Vagina (tissue), 2 donors: ENCODE data around the gene TMEM30B.

Experiments used
- POLR2A ChIP-seq, 2 donors: fragments of 450-650 bp; IDR thresholded peaks; one replicate each; pipeline ENCODE4 v1.6.1; 2017; ENCODE audit warnings: antibody characterized with exemption in 2 of 2, mild to moderate bottlenecking in 2 of 2, moderate library complexity in 2 of 2
- TF ChIP-seq, protein P1 (sequence below), 3 experiments: fragments of 450-650 bp in 2 of 3; fragments of 200-600 bp in 1 of 3; sonication (generic) in 1 of 3; IDR thresholded peaks; one replicate each; pipeline ENCODE4 v1.5.1; 2017 to 2019; ENCODE audit warnings: antibody characterized with exemption in 3 of 3, mild to moderate bottlenecking in 2 of 3, moderate library complexity in 2 of 3

DNA sequence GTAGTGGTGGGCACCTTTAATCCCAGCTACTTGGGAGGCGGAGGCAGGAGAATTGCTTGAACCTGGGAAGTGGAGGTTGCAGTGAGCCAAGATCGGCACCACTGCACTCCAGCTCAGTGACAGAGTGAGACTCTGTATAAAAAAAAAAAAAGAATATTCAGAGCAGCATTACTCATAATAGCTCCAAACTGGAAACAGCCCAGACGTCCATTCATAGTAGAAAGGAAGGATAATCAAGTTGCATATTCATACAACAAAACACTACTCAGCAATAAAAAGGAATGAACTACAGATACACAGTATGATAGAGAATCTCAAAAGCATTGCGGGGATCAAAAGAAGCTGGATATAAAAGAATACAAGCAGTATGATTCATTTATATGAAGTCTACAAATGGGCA is 19.1 kb downstream of the TMEM30B start:
- TF ChIP-seq, protein P1, sequence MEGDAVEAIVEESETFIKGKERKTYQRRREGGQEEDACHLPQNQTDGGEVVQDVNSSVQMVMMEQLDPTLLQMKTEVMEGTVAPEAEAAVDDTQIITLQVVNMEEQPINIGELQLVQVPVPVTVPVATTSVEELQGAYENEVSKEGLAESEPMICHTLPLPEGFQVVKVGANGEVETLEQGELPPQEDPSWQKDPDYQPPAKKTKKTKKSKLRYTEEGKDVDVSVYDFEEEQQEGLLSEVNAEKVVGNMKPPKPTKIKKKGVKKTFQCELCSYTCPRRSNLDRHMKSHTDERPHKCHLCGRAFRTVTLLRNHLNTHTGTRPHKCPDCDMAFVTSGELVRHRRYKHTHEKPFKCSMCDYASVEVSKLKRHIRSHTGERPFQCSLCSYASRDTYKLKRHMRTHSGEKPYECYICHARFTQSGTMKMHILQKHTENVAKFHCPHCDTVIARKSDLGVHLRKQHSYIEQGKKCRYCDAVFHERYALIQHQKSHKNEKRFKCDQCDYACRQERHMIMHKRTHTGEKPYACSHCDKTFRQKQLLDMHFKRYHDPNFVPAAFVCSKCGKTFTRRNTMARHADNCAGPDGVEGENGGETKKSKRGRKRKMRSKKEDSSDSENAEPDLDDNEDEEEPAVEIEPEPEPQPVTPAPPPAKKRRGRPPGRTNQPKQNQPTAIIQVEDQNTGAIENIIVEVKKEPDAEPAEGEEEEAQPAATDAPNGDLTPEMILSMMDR (IDR thresholded peaks at IDR 0.05): no peak
- TF ChIP-seq POLR2A (IDR thresholded peaks at IDR 0.05): no peak
